Measurements from ENCODE around the gene TRAM2. TPM values are rescaled to one million over a fixed set of nuclear protein-coding genes. Genes with fewer than 3 reads are reported as not detected.
A peak's percentile ranks its signal among the peaks of the same experiment; 100 is the strongest.

TRAM2 gene, protein sequence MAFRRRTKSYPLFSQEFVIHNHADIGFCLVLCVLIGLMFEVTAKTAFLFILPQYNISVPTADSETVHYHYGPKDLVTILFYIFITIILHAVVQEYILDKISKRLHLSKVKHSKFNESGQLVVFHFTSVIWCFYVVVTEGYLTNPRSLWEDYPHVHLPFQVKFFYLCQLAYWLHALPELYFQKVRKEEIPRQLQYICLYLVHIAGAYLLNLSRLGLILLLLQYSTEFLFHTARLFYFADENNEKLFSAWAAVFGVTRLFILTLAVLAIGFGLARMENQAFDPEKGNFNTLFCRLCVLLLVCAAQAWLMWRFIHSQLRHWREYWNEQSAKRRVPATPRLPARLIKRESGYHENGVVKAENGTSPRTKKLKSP
- 10 to 100 TPM; 19.1 to 21.2 TPM for total RNA-seq

DNA sequence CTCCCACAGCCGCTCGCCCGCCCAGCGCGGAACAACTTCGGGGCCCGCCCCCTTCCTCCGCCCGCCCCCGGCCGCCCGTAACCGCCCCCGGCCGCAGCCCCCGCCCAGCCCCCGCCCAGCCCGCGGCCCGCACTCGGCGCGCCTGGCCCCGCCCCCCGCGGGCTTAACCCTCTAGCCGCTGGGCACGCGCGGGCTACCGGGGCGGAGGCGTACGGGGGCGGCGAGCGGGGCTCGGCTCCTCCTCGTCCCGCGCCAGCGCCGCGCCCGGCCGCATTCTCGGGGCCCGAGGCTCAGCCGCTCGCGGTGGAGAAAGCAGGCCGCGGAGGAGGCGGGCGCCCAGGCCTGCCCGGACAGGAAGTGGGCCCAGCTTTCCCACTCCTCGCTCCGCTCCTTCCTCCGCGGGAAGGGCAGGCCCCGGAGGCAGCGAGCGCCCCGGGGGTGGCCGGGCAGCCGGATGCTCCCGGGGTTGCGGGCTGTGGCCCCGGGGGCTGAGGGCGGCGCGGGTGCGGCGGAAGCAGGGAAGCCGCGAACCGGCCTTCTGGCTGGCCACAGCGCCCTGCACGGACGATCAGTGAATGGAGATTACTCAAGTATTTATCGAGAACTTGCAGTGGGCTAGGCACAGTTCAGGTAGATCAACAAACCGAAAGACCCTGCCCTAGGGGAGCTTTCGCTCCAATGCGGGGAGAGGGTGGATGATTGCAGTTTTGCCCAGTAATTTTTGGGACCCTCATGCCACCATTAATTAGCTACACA, at the start of gene TRAM2:
Gene TRAM2, minus strand, starts transcription at position 39 of the 756 bp plus-strand sequence. CDS start 145 bp downstream, outside the sequence.
- DNase-seq = peak; percentile 84
- Histone ChIP-seq H3K27me3 (no peaks in the 10 kb centered on the region), H3K27ac (peak within 1 kb of the TSS; percentile 99), H3K4me3 (peak within 1 kb of the TSS; percentile 84), H3K36me3 (no peaks in the 10 kb centered on the region), H3K9ac (ENCODE audit: low read depth in 2 of 2, low read length in 2 of 2) (peak within 1 kb of the TSS; percentile 82 to 83), H3K4me1 (peaks cover 3% of the 10 kb centered on the region), H3K9me3 (no peaks in the 10 kb centered on the region)
- intact Hi-C loops (cut with DNase I) = no loop called here
- TF ChIP-seq, protein P1, sequence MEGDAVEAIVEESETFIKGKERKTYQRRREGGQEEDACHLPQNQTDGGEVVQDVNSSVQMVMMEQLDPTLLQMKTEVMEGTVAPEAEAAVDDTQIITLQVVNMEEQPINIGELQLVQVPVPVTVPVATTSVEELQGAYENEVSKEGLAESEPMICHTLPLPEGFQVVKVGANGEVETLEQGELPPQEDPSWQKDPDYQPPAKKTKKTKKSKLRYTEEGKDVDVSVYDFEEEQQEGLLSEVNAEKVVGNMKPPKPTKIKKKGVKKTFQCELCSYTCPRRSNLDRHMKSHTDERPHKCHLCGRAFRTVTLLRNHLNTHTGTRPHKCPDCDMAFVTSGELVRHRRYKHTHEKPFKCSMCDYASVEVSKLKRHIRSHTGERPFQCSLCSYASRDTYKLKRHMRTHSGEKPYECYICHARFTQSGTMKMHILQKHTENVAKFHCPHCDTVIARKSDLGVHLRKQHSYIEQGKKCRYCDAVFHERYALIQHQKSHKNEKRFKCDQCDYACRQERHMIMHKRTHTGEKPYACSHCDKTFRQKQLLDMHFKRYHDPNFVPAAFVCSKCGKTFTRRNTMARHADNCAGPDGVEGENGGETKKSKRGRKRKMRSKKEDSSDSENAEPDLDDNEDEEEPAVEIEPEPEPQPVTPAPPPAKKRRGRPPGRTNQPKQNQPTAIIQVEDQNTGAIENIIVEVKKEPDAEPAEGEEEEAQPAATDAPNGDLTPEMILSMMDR (IDR thresholded peaks at IDR 0.05) = no peak

DNA sequence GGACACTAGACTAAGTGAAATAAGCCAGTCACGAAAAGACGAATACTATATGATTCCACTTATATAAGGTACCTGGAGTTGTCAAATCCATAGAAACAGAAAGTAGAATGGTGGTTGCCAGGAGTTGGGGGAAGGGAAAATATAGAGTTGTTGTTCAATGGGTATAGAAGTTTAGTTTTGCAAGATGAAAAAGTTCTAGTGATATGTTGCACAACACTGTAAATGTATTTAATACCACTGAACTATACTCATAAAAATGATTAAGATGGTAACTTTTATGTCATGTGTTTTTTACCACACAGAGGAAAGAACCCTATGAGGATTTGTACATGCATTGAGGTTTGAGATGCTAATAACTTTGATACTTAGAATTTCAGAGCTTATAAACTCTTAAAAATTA, 46.0 kb upstream of the TRAM2 start:
- Histone ChIP-seq H3K36me3 (no peaks in the 10 kb centered on the region), H3K9ac (ENCODE audit: low read depth in 2 of 2, low read length in 2 of 2) (no peak overlapping the region), H3K27ac (no peak overlapping the region), H3K4me3 (no peak overlapping the region), H3K27me3 (no peaks in the 10 kb centered on the region), H3K4me1 (no peaks in the 10 kb centered on the region), H3K9me3 (no peaks in the 10 kb centered on the region)
- intact Hi-C loops (cut with DNase I) = no loop called here
- no peak for DNase-seq
- TF ChIP-seq, protein P1 (IDR thresholded peaks at IDR 0.05) = no peak

DNA sequence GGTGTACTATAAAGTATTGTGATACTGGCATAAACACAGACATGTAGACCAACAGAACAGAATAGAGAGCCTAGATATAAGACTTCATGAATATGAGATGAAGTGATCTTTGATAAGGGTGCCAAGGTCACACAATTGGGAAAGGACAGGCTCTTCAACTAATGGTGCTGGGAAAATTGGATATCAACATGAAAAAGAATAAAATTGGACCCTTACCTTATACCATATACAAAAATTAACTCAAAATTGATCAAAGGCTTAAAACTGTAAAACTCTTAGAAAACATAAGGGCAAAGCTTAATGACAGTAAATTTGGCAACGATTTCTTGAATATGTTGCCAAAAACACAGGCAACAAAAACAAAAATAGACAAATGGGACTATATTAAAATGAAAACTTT, 44.8 kb upstream of the TRAM2 start:
- intact Hi-C loops (cut with DNase I) = no loop called here
- Histone ChIP-seq H3K36me3 (no peaks in the 10 kb centered on the region), H3K9ac (ENCODE audit: low read depth in 2 of 2, low read length in 2 of 2) (no peak overlapping the region), H3K27me3 (no peaks in the 10 kb centered on the region), H3K4me3 (no peak overlapping the region), H3K27ac (no peak overlapping the region), H3K9me3 (no peaks in the 10 kb centered on the region), H3K4me1 (no peaks in the 10 kb centered on the region)
- DNase-seq = no peak
- TF ChIP-seq, protein P1 (IDR thresholded peaks at IDR 0.05) = no peak

DNA sequence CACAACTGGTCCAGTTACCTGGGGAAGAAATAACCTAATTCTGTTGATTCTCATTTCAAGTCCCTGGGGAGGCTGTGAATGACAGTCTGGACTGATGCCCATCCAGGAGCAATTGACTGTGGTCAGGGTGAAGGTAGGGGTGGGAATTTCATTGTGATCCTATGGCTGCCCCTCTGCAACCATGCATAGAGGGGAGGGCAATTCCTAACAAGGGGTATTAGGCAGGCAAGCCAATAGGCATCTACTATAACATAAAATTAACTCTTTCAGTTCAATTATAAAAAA, 44.0 kb upstream of the TRAM2 start:
- no peak for DNase-seq
- no peak overlapping the region for H3K4me3 ChIP-seq
- H3K4me1 ChIP-seq = no peaks in the 10 kb centered on the region
- H3K9ac ChIP-seq (ENCODE audit: low read depth in 2 of 2, low read length in 2 of 2) = no peak overlapping the region
- intact Hi-C loops (cut with DNase I) = no loop called here
- no peaks in the 10 kb centered on the region for H3K27me3 ChIP-seq
- TF ChIP-seq, protein P1 (IDR thresholded peaks at IDR 0.05) = no peak
- no peak overlapping the region for H3K27ac ChIP-seq
- H3K9me3 ChIP-seq = no peaks in the 10 kb centered on the region
- H3K36me3 ChIP-seq = no peaks in the 10 kb centered on the region

DNA sequence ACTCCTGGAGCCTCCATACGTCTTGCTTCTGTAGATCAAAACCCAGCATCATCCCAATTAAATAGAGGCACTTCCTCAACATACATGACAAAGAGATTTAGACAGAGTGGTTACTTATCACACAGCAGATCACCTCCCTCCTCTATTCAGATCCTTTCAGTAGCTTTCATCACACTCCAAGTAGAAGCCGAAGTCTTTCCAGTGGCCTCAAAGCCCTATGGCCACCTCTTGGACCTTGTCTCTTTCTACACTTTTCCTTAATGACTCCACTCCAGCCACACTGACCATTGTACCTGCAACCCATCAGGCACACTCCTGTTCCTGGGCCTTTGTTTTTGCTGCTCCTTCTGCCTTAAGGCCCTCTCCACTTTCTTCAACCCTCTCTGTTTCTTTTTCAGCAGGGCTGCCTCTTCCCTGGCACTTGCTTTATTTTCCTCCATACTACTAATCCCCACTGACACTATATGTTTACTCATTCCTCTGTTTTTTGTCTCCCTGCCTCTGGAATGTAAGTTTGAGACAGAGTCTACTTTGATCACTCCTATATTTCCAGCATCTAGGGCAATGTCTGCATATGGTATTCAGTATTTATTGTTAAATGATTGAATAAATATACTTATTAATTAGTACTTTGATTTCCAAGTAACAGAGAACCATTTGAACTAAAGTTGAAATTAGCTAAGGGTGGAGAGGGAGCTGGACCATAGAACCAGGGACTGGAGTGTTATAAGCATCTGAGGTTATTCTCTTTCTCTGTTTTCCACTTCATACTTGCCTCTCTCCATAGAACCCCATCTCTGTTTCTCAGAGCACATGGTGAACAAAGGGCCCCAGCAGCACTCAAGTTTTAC, 43.4 kb upstream of the TRAM2 start:
- TF ChIP-seq, protein P1 (IDR thresholded peaks at IDR 0.05) = no peak
- Histone ChIP-seq H3K27me3 (no peaks in the 10 kb centered on the region), H3K9ac (ENCODE audit: low read depth in 2 of 2, low read length in 2 of 2) (no peak overlapping the region), H3K4me3 (no peak overlapping the region), H3K27ac (no peak overlapping the region), H3K9me3 (no peaks in the 10 kb centered on the region), H3K4me1 (no peaks in the 10 kb centered on the region), H3K36me3 (no peaks in the 10 kb centered on the region)
- intact Hi-C loops (cut with DNase I) = no loop called here
- DNase-seq = no peak

All from colonic mucosa (tissue), 4 donors.